ENCODE results near the gene CTSE.

CTSE gene

GRCh38 chr1:206030714-206031113, 7.0 kb upstream of the CTSE start:
- in situ Hi-C loops (cut with HindIII; ENCODE audit: low sequenced_read_pairs) = loop anchor here (5.0 kb wide), 1 partner anchor 72 kb away; no protein-coding TSS in a partner anchor
- peak; percentile 40 for DNase-seq (ENCODE audit: low read depth)
- no peak overlapping the region for H3K4me3 ChIP-seq (ENCODE audit: low read depth, low read length)
- TF ChIP-seq, protein P1, sequence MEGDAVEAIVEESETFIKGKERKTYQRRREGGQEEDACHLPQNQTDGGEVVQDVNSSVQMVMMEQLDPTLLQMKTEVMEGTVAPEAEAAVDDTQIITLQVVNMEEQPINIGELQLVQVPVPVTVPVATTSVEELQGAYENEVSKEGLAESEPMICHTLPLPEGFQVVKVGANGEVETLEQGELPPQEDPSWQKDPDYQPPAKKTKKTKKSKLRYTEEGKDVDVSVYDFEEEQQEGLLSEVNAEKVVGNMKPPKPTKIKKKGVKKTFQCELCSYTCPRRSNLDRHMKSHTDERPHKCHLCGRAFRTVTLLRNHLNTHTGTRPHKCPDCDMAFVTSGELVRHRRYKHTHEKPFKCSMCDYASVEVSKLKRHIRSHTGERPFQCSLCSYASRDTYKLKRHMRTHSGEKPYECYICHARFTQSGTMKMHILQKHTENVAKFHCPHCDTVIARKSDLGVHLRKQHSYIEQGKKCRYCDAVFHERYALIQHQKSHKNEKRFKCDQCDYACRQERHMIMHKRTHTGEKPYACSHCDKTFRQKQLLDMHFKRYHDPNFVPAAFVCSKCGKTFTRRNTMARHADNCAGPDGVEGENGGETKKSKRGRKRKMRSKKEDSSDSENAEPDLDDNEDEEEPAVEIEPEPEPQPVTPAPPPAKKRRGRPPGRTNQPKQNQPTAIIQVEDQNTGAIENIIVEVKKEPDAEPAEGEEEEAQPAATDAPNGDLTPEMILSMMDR (IDR thresholded peaks at IDR 0.05; ENCODE audit: low read depth, low read length, missing control alignments) = peak; percentile 98

DNA sequence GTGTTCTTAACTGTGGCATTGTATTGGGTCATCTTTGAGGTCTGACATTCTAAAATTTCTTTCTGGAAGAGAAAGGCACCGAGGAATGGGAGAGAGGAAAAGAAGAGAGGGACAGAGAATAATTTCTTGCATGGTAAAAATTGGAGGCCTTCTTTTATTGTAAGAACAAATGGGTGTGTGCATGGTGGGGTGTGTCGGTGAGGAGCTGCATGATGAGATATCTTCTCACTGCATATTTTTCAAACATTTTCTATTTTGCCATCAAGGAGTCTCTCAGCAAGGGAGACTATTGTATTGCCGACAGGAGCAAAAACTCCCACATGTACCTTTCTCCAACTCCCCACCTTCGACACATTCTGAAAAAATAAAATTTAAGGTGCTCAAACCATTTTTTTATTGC, 6.5 kb upstream of the CTSE start:
- in situ Hi-C loops (cut with HindIII; ENCODE audit: low sequenced_read_pairs) = loop anchor here (5.0 kb wide), 1 partner anchor 72 kb away; no protein-coding TSS in a partner anchor
- TF ChIP-seq, protein P1 (IDR thresholded peaks at IDR 0.05; ENCODE audit: low read depth, low read length, missing control alignments) = no peak
- DNase-seq (ENCODE audit: low read depth) = no peak
- no peak overlapping the region for H3K4me3 ChIP-seq (ENCODE audit: low read depth, low read length)

GRCh38 chr1:206029484-206029883, 5.8 kb upstream of the CTSE start:
- TF ChIP-seq, protein P1 (IDR thresholded peaks at IDR 0.05; ENCODE audit: low read depth, low read length, missing control alignments) = no peak
- in situ Hi-C loops (cut with HindIII; ENCODE audit: low sequenced_read_pairs) = no loop called here
- no peak overlapping the region for H3K4me3 ChIP-seq (ENCODE audit: low read depth, low read length)
- no peak for DNase-seq (ENCODE audit: low read depth)

DNA sequence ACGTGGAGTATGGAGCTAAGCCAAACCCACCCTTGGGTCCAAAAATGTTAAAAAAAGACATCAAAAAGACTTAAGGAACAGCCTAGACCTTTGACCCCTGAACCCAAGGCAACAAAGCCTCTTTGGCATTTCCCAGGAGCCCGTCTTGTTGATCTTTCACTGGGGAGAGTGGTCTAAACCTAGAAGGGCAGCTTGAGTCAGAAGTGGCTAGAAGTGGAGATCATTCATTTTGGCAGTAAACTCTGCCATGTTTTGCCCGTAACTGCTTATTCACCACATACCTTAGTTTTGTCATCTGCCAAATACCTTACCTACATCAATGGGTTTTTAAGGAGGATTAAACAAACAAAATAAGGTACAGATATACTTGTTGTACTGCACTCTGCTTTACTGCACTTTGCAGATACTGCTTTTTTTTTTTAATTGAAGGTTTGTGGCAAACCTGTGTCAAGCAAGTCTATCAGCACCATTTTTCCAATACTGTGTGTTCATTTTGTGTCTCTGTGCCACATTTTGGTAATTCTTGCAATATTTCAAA, 1.7 kb upstream of the CTSE start:
- in situ Hi-C loops (cut with HindIII; ENCODE audit: low sequenced_read_pairs) = no loop called here
- TF ChIP-seq, protein P1 (IDR thresholded peaks at IDR 0.05; ENCODE audit: low read depth, low read length, missing control alignments) = no peak
- no peak for DNase-seq (ENCODE audit: low read depth)
- no peak overlapping the region for H3K4me3 ChIP-seq (ENCODE audit: low read depth, low read length)

GRCh38 chr1:206022766-206023165, 929 bp downstream of the CTSE start:
- DNase-seq (ENCODE audit: low read depth) = no peak
- in situ Hi-C loops (cut with HindIII; ENCODE audit: low sequenced_read_pairs) = no loop called here
- TF ChIP-seq, protein P1 (IDR thresholded peaks at IDR 0.05; ENCODE audit: low read depth, low read length, missing control alignments) = no peak
- no peak overlapping the region for H3K4me3 ChIP-seq (ENCODE audit: low read depth, low read length)

DNA sequence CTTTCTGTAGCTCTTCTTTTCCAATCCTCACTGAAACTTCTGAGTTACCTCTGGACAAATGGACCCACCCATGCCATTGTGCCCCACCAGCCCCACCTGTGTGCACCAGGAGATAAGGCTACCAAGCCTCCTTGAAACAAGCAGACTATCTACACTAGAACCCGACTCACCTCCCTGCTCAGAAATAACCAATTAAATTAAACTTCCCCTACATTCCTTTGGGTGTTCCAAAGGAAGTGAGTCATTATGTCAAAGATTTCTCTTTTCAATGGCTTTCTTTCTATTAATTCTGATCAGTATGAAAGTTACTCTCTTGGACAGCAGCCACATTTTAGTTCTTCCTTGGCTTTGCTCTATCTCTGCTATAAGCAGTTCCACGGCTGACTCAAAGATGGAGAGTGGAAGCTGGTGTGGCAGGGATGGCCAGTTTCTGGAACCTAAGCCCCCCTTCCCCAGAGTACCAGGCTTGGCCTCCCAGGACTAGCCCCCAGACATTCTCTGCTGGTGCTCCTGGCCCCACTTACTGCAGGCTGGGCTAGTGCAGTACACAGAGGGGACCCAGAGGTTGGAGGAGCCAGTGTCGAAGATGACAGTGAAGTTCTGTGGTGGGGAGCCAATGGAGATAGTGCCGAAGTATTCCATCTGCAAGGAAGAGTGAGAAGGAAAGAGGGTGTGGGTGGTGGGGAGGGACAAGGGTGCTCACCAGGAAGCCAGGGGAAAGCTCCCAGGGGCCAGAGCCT, 1.9 kb downstream of the CTSE start:
- in situ Hi-C loops (cut with HindIII; ENCODE audit: low sequenced_read_pairs) = no loop called here
- TF ChIP-seq, protein P1 (IDR thresholded peaks at IDR 0.05; ENCODE audit: low read depth, low read length, missing control alignments) = no peak

More for the DNA sequence above, 1.9 kb downstream of the CTSE start:
- DNase-seq (ENCODE audit: low read depth) = no peak
- no peak overlapping the region for H3K4me3 ChIP-seq (ENCODE audit: low read depth, low read length)

Measured in astrocyte of the cerebellum (primary cell).